SK-N-SH (cell line): ENCODE measurements around the gene ID2. TPM values are rescaled to one million over a fixed set of nuclear protein-coding genes. Genes with fewer than 3 reads are reported as not detected.

Experiments
- CTCF ChIA-PET: fragments of 300-600, 350-600 bp; formaldehyde crosslinking; extraction: SDS; loops from one replicate; lab custom pipeline; 2021; lab: Yijun Ruan, JAX
- POLR2A ChIA-PET: fragments of 350-600 bp; sonication (Branson Sonifier 250); formaldehyde crosslinking; extraction: SDS; loops from one replicate; lab custom pipeline; 2020; ENCODE audit warnings: antibody characterized with exemption, inconsistent platforms; lab: Yijun Ruan, JAX
- DNase-seq: peaks from one replicate; pipeline ENCODE4 v3.0.0; 2012
- H2AFZ ChIP-seq: fragments of 200-600 bp; sonication (generic); 2 replicates; pipeline ENCODE4 v1.8.1; 2016; ENCODE audit warnings: antibody characterized with exemption, mild to moderate bottlenecking, low read depth
- H3F3A ChIP-seq: fragments of 200-600 bp; sonication (generic); replicated peaks from 2 replicates; pipeline ENCODE3; 2016; ENCODE audit warnings: antibody characterized with exemption, mild to moderate bottlenecking; ENCODE audit not compliant: insufficient read depth
- H3K27ac ChIP-seq, 2 experiments: fragments of 200-500 bp in 1 of 2; fragments of 200-600 bp in 1 of 2; sonication (Bioruptor generic) in 1 of 2; sonication (generic), shearing (Covaris generic) in 1 of 2; 2 replicates each; pipeline versions ENCODE4 v1.5.1 to v1.6.1; 2014 to 2016; ENCODE audit warnings: low read depth in 2 of 2, inconsistent platforms in 1 of 2, low read length in 1 of 2, mild to moderate bottlenecking in 1 of 2, mixed read lengths in 1 of 2
- H3K27me3 ChIP-seq: fragments of 200-600 bp; sonication (generic), shearing (Covaris generic); 2 replicates; pipeline ENCODE4 v1.6.1; 2016; ENCODE audit warnings: mixed run types; ENCODE audit not compliant: insufficient read depth
- H3K36me3 ChIP-seq, 2 experiments: fragments of 200-500 bp in 1 of 2; fragments of 200-600 bp in 1 of 2; sonication (Bioruptor generic) in 1 of 2; sonication (generic) in 1 of 2; replicated peaks in 1 of 2; 2 replicates each; pipeline versions ENCODE3 to v1.5.1; 2014 to 2016; ENCODE audit warnings: low read length in 1 of 2, mild to moderate bottlenecking in 1 of 2; ENCODE audit not compliant: insufficient read depth in 2 of 2, control insufficient read depth in 1 of 2
- H3K4me1 ChIP-seq, 2 experiments: fragments of 200-500 bp in 1 of 2; fragments of 200-600 bp in 1 of 2; sonication (Bioruptor generic) in 1 of 2; sonication (generic), shearing (Covaris generic) in 1 of 2; 2 replicates each; pipeline versions ENCODE4 v1.5.1 to v1.6.1; 2014 to 2016; ENCODE audit warnings: low read depth in 1 of 2, low read length in 1 of 2, mixed run types in 1 of 2; ENCODE audit not compliant: insufficient read depth in 2 of 2, control insufficient read depth in 1 of 2
- H3K4me2 ChIP-seq: fragments of 200-600 bp; sonication (generic), shearing (Covaris generic); 2 replicates; pipeline ENCODE4 v1.6.1; 2017; ENCODE audit warnings: mixed run types
- H3K4me3 ChIP-seq, 2 experiments: fragments of 200-500 bp in 1 of 2; fragments of 200-600 bp in 1 of 2; sonication (Bioruptor generic) in 1 of 2; sonication (generic), shearing (Covaris generic) in 1 of 2; 2 replicates each; pipeline versions ENCODE4 v1.5.1 to v1.8.1; 2014 to 2016; ENCODE audit warnings: low read depth in 2 of 2, inconsistent platforms in 1 of 2, low read length in 1 of 2, mild to moderate bottlenecking in 1 of 2, mixed read lengths in 1 of 2, moderate library complexity in 1 of 2
- H3K79me2 ChIP-seq: fragments of 200-600 bp; sonication (generic); 2 replicates; pipeline ENCODE4 v1.8.1; 2017; ENCODE audit warnings: mild to moderate bottlenecking; ENCODE audit not compliant: insufficient read depth
- H3K9ac ChIP-seq: fragments of 200-600 bp; sonication (generic); 2 replicates; pipeline ENCODE4 v1.6.1; 2017; ENCODE audit warnings: mixed run types
- H3K9me2 ChIP-seq: fragments of 200-600 bp; sonication (generic); 2 replicates; pipeline ENCODE4 v1.6.1; 2017; ENCODE audit warnings: mixed run types
- H3K9me3 ChIP-seq: fragments of 200-600 bp; sonication (generic); 2 replicates; pipeline ENCODE4 v1.6.1; 2017; ENCODE audit warnings: mixed run types, mild to moderate bottlenecking, moderate library complexity
- H4K20me1 ChIP-seq: fragments of 200-600 bp; sonication (generic); 2 replicates; pipeline ENCODE4 v1.6.1; 2017; ENCODE audit warnings: mild to moderate bottlenecking, mixed run types; ENCODE audit not compliant: insufficient read depth
- CHD2 ChIP-seq: fragments of 150-350 bp; IDR thresholded peaks from 2 replicates; pipeline ENCODE4 v1.6.1; 2018; ENCODE audit warnings: low read length; ENCODE audit not compliant: partially characterized antibody
- ELF1 ChIP-seq: IDR thresholded peaks from 2 replicates; pipeline ENCODE4 v1.4.0; 2012
- GABPA ChIP-seq: IDR thresholded peaks from 2 replicates; pipeline ENCODE4 v1.4.0; 2012; ENCODE audit warnings: low read depth, mild to moderate bottlenecking
- POLR2AphosphoS5 ChIP-seq: IDR thresholded peaks from 2 replicates; pipeline ENCODE4 v1.6.1; 2012; ENCODE audit warnings: low read depth, low read length
- SMC3 ChIP-seq: IDR thresholded peaks from 2 replicates; pipeline ENCODE4 v1.6.1; 2012; ENCODE audit warnings: low read depth, low read length, improper control_type of control experiment
- TCF12 ChIP-seq: IDR thresholded peaks from 2 replicates; pipeline ENCODE4 v1.4.0; 2012
- WGBS: methylation state at CpG from one replicate; pipeline ENCODE4 v1.1.6; 2017; ENCODE audit warnings: low lambda C conversion rate; 5-methylcytosine and 5-hydroxymethylcytosine counted together
- polyA plus RNA-seq, 3 experiments: library from polyadenylated mRNA; depleted of rRNA; stranded (reverse); fragments of >200 nt; gene quantifications; 2 replicates each; pipeline ENCODE4 v1.2.3, GENCODE V29; 2012
- TF ChIP-seq, protein P1 (sequence below): IDR thresholded peaks from 2 replicates; pipeline ENCODE4 v1.4.0; 2012; ENCODE audit warnings: low read depth, borderline replicate concordance
- TF ChIP-seq, protein P2 (sequence below): IDR thresholded peaks from 2 replicates; pipeline ENCODE4; 2012

ID2 gene
- polyA plus RNA-seq, 1 of the 3 experiments (the other 2 are of a cell fraction) = 459 TPM

DNA sequence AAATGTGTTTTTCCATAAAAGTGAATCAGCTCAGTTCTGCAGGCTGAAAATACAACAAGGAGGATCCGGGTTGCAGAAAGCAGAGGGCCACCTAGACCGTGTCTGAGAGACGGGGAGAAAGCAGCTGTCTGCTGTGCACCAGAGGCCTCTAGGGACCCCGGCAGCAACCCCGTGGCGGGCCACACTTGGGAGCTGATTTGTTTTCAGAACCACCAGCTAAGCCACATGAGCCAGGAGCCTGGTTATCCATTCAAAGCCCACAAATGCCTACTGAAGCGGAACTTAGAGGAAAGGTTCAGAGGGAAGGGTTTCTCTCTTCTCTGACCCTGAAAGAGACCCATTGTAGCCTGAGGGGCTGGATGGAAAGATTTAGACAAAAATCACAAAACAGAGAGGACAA lies 28.4 kb upstream of the ID2 start (continued):
- TF ChIP-seq CHD2 = no peak
- no peak for TF ChIP-seq GABPA
- TF ChIP-seq, protein P1, sequence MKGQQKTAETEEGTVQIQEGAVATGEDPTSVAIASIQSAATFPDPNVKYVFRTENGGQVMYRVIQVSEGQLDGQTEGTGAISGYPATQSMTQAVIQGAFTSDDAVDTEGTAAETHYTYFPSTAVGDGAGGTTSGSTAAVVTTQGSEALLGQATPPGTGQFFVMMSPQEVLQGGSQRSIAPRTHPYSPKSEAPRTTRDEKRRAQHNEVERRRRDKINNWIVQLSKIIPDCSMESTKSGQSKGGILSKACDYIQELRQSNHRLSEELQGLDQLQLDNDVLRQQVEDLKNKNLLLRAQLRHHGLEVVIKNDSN = no peak
- no peak for TF ChIP-seq SMC3

DNA sequence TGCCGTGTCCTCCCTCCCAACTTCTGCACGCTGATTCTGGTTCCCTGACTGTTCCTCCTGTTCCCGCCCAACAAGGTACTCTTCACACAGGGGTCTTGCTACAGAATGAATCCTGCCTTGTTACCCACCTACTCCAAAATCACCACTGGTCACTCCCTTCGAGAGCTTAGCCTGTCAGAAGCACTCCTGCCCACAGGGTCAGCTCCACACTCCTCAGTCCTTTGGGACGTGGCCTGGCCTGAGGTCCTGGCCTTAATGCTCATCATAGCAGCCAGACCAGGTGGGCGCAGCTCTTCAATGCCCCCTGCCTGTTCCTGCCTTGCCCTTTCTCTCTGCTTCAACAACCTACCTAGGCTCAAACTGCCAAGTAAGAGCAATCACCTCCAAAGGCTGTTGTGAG lies 27.8 kb upstream of the ID2 start:
- H3K9me2 ChIP-seq = no peaks in the 10 kb centered on the region
- 90% methylated on average over 6 of the region's 6 CpGs for WGBS
- H3K9me3 ChIP-seq = no peaks in the 10 kb centered on the region
- H3K27ac ChIP-seq = no peak overlapping the region
- H3K79me2 ChIP-seq = no peaks in the 10 kb centered on the region
- no peak overlapping the region for H3K4me3 ChIP-seq
- no peak for TF ChIP-seq ELF1
- H3K27me3 ChIP-seq = no peaks in the 10 kb centered on the region
- no peak overlapping the region for H3K9ac ChIP-seq
- H3F3A ChIP-seq = peaks cover 3% of the 10 kb centered on the region
- H3K36me3 ChIP-seq = no peaks in the 10 kb centered on the region
- H3K4me2 ChIP-seq = no peak overlapping the region
- CTCF ChIA-PET = interaction anchor here (0.6 to 1.6 kb wide), 2 partner anchors 16 to 17 kb away, joined by 3 read pairs; no protein-coding TSS in a partner anchor
- POLR2A ChIA-PET = no interaction called here
- no peaks in the 10 kb centered on the region for H4K20me1 ChIP-seq
- no peak overlapping the region for H2AFZ ChIP-seq
- H3K4me1 ChIP-seq = peaks cover 0 to 2% of the 10 kb centered on the region in 2 experiments; a peak in 1 of 4 replicates
- no peak for DNase-seq

DNA sequence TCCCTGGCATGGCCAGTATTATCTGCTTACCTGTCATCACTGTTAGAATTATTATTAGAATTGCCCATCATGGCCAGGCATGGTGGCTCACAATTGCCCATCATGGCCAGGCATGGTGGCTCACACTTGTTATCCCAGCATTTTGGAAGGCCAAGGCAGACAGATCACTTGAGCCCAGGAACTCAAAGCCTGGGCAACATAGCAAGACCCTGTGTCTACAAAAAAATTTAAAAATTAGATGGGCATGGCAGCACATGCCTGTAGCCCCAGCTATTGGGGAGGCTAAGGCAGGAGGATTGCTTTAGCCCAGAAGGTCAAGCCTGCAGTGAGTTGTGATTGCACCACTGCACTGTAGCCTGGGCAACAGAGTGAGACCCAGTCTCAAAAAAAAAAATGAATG lies 27.4 kb upstream of the ID2 start:
- H3F3A ChIP-seq = peaks cover 3% of the 10 kb centered on the region
- no peaks in the 10 kb centered on the region for H4K20me1 ChIP-seq
- no peaks in the 10 kb centered on the region for H3K36me3 ChIP-seq
- H3K27me3 ChIP-seq = no peaks in the 10 kb centered on the region
- no peak overlapping the region for H3K27ac ChIP-seq
- H3K4me2 ChIP-seq = no peak overlapping the region
- no peak overlapping the region for H3K9ac ChIP-seq
- ChIA-PET CTCF (interaction anchor here (0.7 to 1.6 kb wide), 2 partner anchors 12 to 16 kb away, joined by 3 read pairs; no protein-coding TSS in a partner anchor), POLR2A (no interaction called here)
- no peak for DNase-seq
- H3K4me1 ChIP-seq = peaks cover 0 to 6% of the 10 kb centered on the region in 2 experiments; a peak in 1 of 4 replicates
- H3K9me2 ChIP-seq = no peaks in the 10 kb centered on the region
- H2AFZ ChIP-seq = no peak overlapping the region
- no peak overlapping the region for H3K4me3 ChIP-seq
- TF ChIP-seq, protein P2, sequence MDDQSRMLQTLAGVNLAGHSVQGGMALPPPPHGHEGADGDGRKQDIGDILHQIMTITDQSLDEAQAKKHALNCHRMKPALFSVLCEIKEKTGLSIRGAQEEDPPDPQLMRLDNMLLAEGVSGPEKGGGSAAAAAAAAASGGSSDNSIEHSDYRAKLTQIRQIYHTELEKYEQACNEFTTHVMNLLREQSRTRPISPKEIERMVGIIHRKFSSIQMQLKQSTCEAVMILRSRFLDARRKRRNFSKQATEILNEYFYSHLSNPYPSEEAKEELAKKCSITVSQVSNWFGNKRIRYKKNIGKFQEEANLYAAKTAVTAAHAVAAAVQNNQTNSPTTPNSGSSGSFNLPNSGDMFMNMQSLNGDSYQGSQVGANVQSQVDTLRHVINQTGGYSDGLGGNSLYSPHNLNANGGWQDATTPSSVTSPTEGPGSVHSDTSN = no peak
- H3K79me2 ChIP-seq = no peaks in the 10 kb centered on the region
- H3K9me3 ChIP-seq = no peaks in the 10 kb centered on the region

DNA sequence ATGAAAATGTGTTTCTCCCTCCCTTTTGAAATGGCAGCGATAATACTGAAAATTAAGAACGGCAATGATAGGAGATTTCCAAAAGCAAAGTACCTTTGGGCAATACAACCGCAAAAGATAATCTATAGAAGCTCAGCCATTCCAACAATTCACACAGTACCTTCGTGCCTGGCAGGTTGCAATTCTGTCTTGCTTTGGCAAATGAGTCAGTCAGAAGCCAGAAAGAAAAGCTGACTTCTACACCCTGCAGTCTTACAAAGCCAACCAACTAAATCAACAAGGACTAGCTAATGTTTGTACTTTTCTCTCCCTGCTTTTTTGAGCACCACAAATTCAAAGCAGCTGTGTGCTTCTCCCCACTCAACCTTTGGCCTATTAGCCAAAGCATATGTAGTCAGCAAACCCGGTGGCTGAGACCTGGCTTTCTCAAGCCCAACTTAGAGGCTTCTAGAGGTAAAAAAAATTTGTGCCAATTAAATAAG lies 25.7 kb upstream of the ID2 start:
- H3K4me2 ChIP-seq = no peak overlapping the region
- WGBS = 76% methylated on average over 5 of the region's 5 CpGs
- no peak overlapping the region for H3K4me3 ChIP-seq
- no peak overlapping the region for H3K27ac ChIP-seq
- no peaks in the 10 kb centered on the region for H3K9me3 ChIP-seq
- no peaks in the 10 kb centered on the region for H3K36me3 ChIP-seq
- no peak for DNase-seq
- H4K20me1 ChIP-seq = no peaks in the 10 kb centered on the region
- POLR2A ChIA-PET = no interaction called here
- no peaks in the 10 kb centered on the region for H3F3A ChIP-seq
- no peaks in the 10 kb centered on the region for H3K79me2 ChIP-seq
- peaks cover 0 to 15% of the 10 kb centered on the region in 2 experiments; a peak in 1 of 4 replicates for H3K4me1 ChIP-seq
- CTCF ChIA-PET = interaction anchor here (0.5 to 1.0 kb wide), 2 partner anchors 22 to 361 kb away, joined by 3 read pairs; no protein-coding TSS in a partner anchor
- no peaks in the 10 kb centered on the region for H3K9me2 ChIP-seq
- TF ChIP-seq TCF12 = peak; percentile 28; the same call in 1 of the 2 replicates
- no peak for TF ChIP-seq POLR2AphosphoS5
- no peak overlapping the region for H3K9ac ChIP-seq
- H2AFZ ChIP-seq = 0 out of 2 replicates have a peak overlapping the region, but pooled peaks have one; percentile 2
- H3K27me3 ChIP-seq = no peaks in the 10 kb centered on the region
